NT2/D1 (cell line): ENCODE data around the gene VAV2.

Experiments
- DNase-seq: peaks from one replicate; pipeline ENCODE4 v3.0.0-alpha.2; 2011; ENCODE audit warnings: low read depth, low spot score
- H3K27me3 ChIP-seq: 2 replicates; pipeline ENCODE4 v1.6.0; 2011; ENCODE audit warnings: mild to moderate bottlenecking; ENCODE audit not compliant: insufficient read length, insufficient read depth
- H3K36me3 ChIP-seq: 2 replicates; pipeline ENCODE4 v1.6.1; 2011; ENCODE audit warnings: mild to moderate bottlenecking, low read length, mixed read lengths; ENCODE audit not compliant: insufficient read depth, insufficient read length
- H3K4me1 ChIP-seq: 2 replicates; pipeline ENCODE4 v1.5.1; 2011; ENCODE audit not compliant: insufficient read depth, insufficient read length
- H3K4me3 ChIP-seq: 2 replicates; pipeline ENCODE4 v1.5.1; 2011; ENCODE audit warnings: low read depth; ENCODE audit not compliant: insufficient read length
- H3K9ac ChIP-seq: 2 replicates; pipeline ENCODE4 v1.6.0; 2011; ENCODE audit warnings: low read depth; ENCODE audit not compliant: insufficient read length
- H3K9me3 ChIP-seq: 2 replicates; pipeline ENCODE4 v1.5.1; 2011; ENCODE audit warnings: mild to moderate bottlenecking, low read length; ENCODE audit not compliant: insufficient read depth
- SUZ12 ChIP-seq: IDR thresholded peaks from 2 replicates; pipeline ENCODE4 v1.6.1; 2011; ENCODE audit not compliant: insufficient read length, insufficient read depth; ENCODE audit errors: extremely low read depth
- YY1 ChIP-seq: IDR thresholded peaks from 2 replicates; pipeline ENCODE4 v1.6.1; 2011; ENCODE audit not compliant: insufficient read length, insufficient read depth
- ZNF274 ChIP-seq: IDR thresholded peaks from 2 replicates; pipeline ENCODE4 v1.6.1; 2011; ENCODE audit warnings: mild to moderate bottlenecking, low read depth, low read length

The VAV2 gene

GRCh38 chr9:133762488-133763271 lies 229.4 kb downstream of the VAV2 start:
- Histone ChIP-seq H3K9me3 (peaks cover 11% of the 10 kb centered on the region), H3K27me3 (no peaks in the 10 kb centered on the region), H3K4me3 (no peak overlapping the region), H3K9ac (peak overlapping the region; percentile 9), H3K4me1 (peaks cover 22% of the 10 kb centered on the region), H3K36me3 (peaks cover 26% of the 10 kb centered on the region)
- DNase-seq: no peak
- no peak for TF ChIP-seq YY1
- no peak for TF ChIP-seq SUZ12
- no peak for TF ChIP-seq ZNF274

GRCh38 chr9:133761641-133762248 lies 230.4 kb downstream of the VAV2 start:
- Histone ChIP-seq H3K27me3 (no peaks in the 10 kb centered on the region), H3K4me3 (no peak overlapping the region), H3K9me3 (peaks cover 2% of the 10 kb centered on the region; the same call in 1 of the 2 replicates), H3K36me3 (peaks cover 21% of the 10 kb centered on the region), H3K9ac (no peak overlapping the region), H3K4me1 (peaks cover 22% of the 10 kb centered on the region)
- TF ChIP-seq SUZ12: no peak
- TF ChIP-seq ZNF274: no peak
- no peak for TF ChIP-seq YY1
- no peak for DNase-seq

GRCh38 chr9:133760713-133761290 lies 231.3 kb downstream of the VAV2 start:
- Histone ChIP-seq H3K36me3 (peaks cover 21% of the 10 kb centered on the region), H3K4me1 (peaks cover 22% of the 10 kb centered on the region)
- DNase-seq: no peak

GRCh38 chr9:133759946-133760345 lies 232.2 kb downstream of the VAV2 start:
- DNase-seq: no peak
- Histone ChIP-seq H3K27me3 (no peaks in the 10 kb centered on the region), H3K4me3 (no peak overlapping the region), H3K36me3 (peaks cover 21% of the 10 kb centered on the region), H3K9ac (no peak overlapping the region), H3K4me1 (peaks cover 22% of the 10 kb centered on the region), H3K9me3 (peaks cover 4% of the 10 kb centered on the region; the same call in 1 of the 2 replicates)
- TF ChIP-seq YY1: no peak
- TF ChIP-seq ZNF274: no peak
- no peak for TF ChIP-seq SUZ12

More at GRCh38 chr9:133760713-133761290, 231.3 kb downstream of the VAV2 start:
- H3K27me3 ChIP-seq: no peaks in the 10 kb centered on the region
- H3K4me3 ChIP-seq: no peak overlapping the region
- H3K9ac ChIP-seq: no peak overlapping the region
- TF ChIP-seq ZNF274 (no peak), YY1 (no peak)
- no peaks in the 10 kb centered on the region; the same call in 1 of the 2 replicates for H3K9me3 ChIP-seq

GRCh38 chr9:133759146-133759900 lies 232.8 kb downstream of the VAV2 start:
- H3K9me3 ChIP-seq: peaks cover 9% of the 10 kb centered on the region; the same call in 1 of the 2 replicates
- H3K4me1 ChIP-seq: peaks cover 22% of the 10 kb centered on the region
- TF ChIP-seq SUZ12 (no peak), YY1 (no peak), ZNF274 (no peak)
- H3K4me3 ChIP-seq: no peak overlapping the region
- no peak for DNase-seq
- H3K9ac ChIP-seq: no peak overlapping the region
- H3K36me3 ChIP-seq: peaks cover 21% of the 10 kb centered on the region
- no peaks in the 10 kb centered on the region for H3K27me3 ChIP-seq

- no peak overlapping the region for H3K4me3 ChIP-seq
- H3K27me3 ChIP-seq: no peaks in the 10 kb centered on the region
- H3K9ac ChIP-seq: no peak overlapping the region
- H3K36me3 ChIP-seq: peaks cover 17% of the 10 kb centered on the region
- no peak for TF ChIP-seq ZNF274
- no peak for TF ChIP-seq SUZ12
- TF ChIP-seq YY1: no peak
- peaks cover 17% of the 10 kb centered on the region for H3K4me1 ChIP-seq
- no peak for DNase-seq
- peaks cover 13% of the 10 kb centered on the region; the same call in 1 of the 2 replicates for H3K9me3 ChIP-seq
Observed at GRCh38 chr9:133758228-133758627, 233.9 kb downstream of the VAV2 start.
